ENCODE measurements around the gene CPA2. TPM values are rescaled to one million over a fixed set of nuclear protein-coding genes. Genes with fewer than 3 reads are reported as not detected.
"Not testable (repeated sequence)": the region's sequence is repeated elsewhere in the genome, so short reads cannot be mapped to it uniquely, and the experiment has no call there.

CPA2 gene
- total RNA-seq, 2 donors from 2014 or later, result 0.40 to 0.66 TPM

- no peak for TF ChIP-seq CTCF (conservative IDR thresholded peaks at IDR 0.05)
- no peak overlapping the region for H3K4me3 ChIP-seq (ENCODE audit: low read length)
- H3K4me3 Mint-ChIP-seq, result no peak overlapping the region
- no peaks in the 10 kb centered on the region for H3K4me1 Mint-ChIP-seq
- H3K36me3 ChIP-seq (ENCODE audit: control insufficient read depth, insufficient read depth, low read length), result no peaks in the 10 kb centered on the region
- no peaks in the 10 kb centered on the region for H3K36me3 Mint-ChIP-seq (ENCODE audit: low read depth)
- no peak overlapping the region for H3K9ac ChIP-seq (ENCODE audit: extremely low read depth, low read length, poor library complexity, severe bottlenecking)
- WGBS, 2 experiments (ENCODE audit: insufficient coverage in 1 of 2, insufficient read length in 1 of 2), result 89 to 100% methylated on average over 1 of the region's 1 CpG
- H3K27ac ChIP-seq (ENCODE audit: low read depth, low read length), result no peak overlapping the region
- no peaks in the 10 kb centered on the region for H3K27me3 Mint-ChIP-seq (ENCODE audit: insufficient read depth)
- no peaks in the 10 kb centered on the region for H3K4me1 ChIP-seq (ENCODE audit: control insufficient read depth, insufficient read depth, low read length)
- H3K27ac Mint-ChIP-seq, result no peak overlapping the region
- H3K27me3 ChIP-seq (ENCODE audit: control insufficient read depth, insufficient read depth, low read length, poor library complexity, severe bottlenecking), result no peaks in the 10 kb centered on the region
- H3K9me3 ChIP-seq (ENCODE audit: control insufficient read depth, low read length), result no peaks in the 10 kb centered on the region
- DNase-seq, result no peak
- H3K9me3 Mint-ChIP-seq, result no peaks in the 10 kb centered on the region
Observed at GRCh38 chr7:130240240-130240639, 26.4 kb upstream of the CPA2 start.

- peak; percentile 99 for TF ChIP-seq CTCF (conservative IDR thresholded peaks at IDR 0.05)
- no peak overlapping the region for H3K4me3 ChIP-seq (ENCODE audit: low read length)
- Mint-ChIP-seq H3K27ac (no peak overlapping the region), H3K36me3 (ENCODE audit: low read depth) (no peaks in the 10 kb centered on the region), H3K9me3 (peaks cover 11% of the 10 kb centered on the region), H3K4me1 (no peaks in the 10 kb centered on the region), H3K27me3 (ENCODE audit: insufficient read depth) (no peaks in the 10 kb centered on the region), H3K4me3 (no peak overlapping the region)
- peaks cover 7% of the 10 kb centered on the region for H3K9me3 ChIP-seq (ENCODE audit: control insufficient read depth, low read length)
- no peak overlapping the region for H3K27ac ChIP-seq (ENCODE audit: low read depth, low read length)
- H3K4me1 ChIP-seq (ENCODE audit: control insufficient read depth, insufficient read depth, low read length), result no peaks in the 10 kb centered on the region
- H3K36me3 ChIP-seq (ENCODE audit: control insufficient read depth, insufficient read depth, low read length), result no peaks in the 10 kb centered on the region
- peak; percentile 90 for DNase-seq
- H3K27me3 ChIP-seq (ENCODE audit: control insufficient read depth, insufficient read depth, low read length, poor library complexity, severe bottlenecking), result no peaks in the 10 kb centered on the region
- H3K9ac ChIP-seq (ENCODE audit: extremely low read depth, low read length, poor library complexity, severe bottlenecking), result no peak overlapping the region
- 38 to 50% methylated on average over 2 to 5 of the region's 5 CpGs for WGBS, 2 experiments (ENCODE audit: insufficient coverage in 1 of 2, insufficient read length in 1 of 2)
Observed at GRCh38 chr7:130242198-130243014, 24.3 kb upstream of the CPA2 start.

GRCh38 chr7:130243486-130243885, 23.2 kb upstream of the CPA2 start:
- not testable (repeated sequence) for H3K36me3 Mint-ChIP-seq (ENCODE audit: low read depth); H3K27ac Mint-ChIP-seq; H3K9ac ChIP-seq (ENCODE audit: extremely low read depth, low read length, poor library complexity, severe bottlenecking); H3K36me3 ChIP-seq (ENCODE audit: control insufficient read depth, insufficient read depth, low read length); H3K4me1 Mint-ChIP-seq; H3K27ac ChIP-seq (ENCODE audit: low read depth, low read length); H3K27me3 ChIP-seq (ENCODE audit: control insufficient read depth, insufficient read depth, low read length, poor library complexity, severe bottlenecking); H3K4me1 ChIP-seq (ENCODE audit: control insufficient read depth, insufficient read depth, low read length); H3K9me3 ChIP-seq (ENCODE audit: control insufficient read depth, low read length); H3K4me3 Mint-ChIP-seq; H3K4me3 ChIP-seq (ENCODE audit: low read length); H3K27me3 Mint-ChIP-seq (ENCODE audit: insufficient read depth); DNase-seq
- peaks cover 14% of the 10 kb centered on the region for H3K9me3 Mint-ChIP-seq
- 88 to 100% methylated on average over 1 of the region's 1 CpG for WGBS, 2 experiments (ENCODE audit: insufficient coverage in 1 of 2, insufficient read length in 1 of 2)

- not testable (repeated sequence) for H3K4me3 ChIP-seq (ENCODE audit: low read length)
Observed at GRCh38 chr7:130246491-130246890, 20.2 kb upstream of the CPA2 start.

GRCh38 chr7:130248842-130249241, 17.8 kb upstream of the CPA2 start:
- H3K27me3 ChIP-seq (ENCODE audit: control insufficient read depth, insufficient read depth, low read length, poor library complexity, severe bottlenecking); H3K4me3 ChIP-seq (ENCODE audit: low read length); H3K4me1 ChIP-seq (ENCODE audit: control insufficient read depth, insufficient read depth, low read length); H3K27ac Mint-ChIP-seq; H3K27me3 Mint-ChIP-seq (ENCODE audit: insufficient read depth); H3K4me1 Mint-ChIP-seq; H3K36me3 Mint-ChIP-seq (ENCODE audit: low read depth); H3K4me3 Mint-ChIP-seq; H3K36me3 ChIP-seq (ENCODE audit: control insufficient read depth, insufficient read depth, low read length); DNase-seq; H3K9me3 ChIP-seq (ENCODE audit: control insufficient read depth, low read length); H3K9ac ChIP-seq (ENCODE audit: extremely low read depth, low read length, poor library complexity, severe bottlenecking); H3K27ac ChIP-seq (ENCODE audit: low read depth, low read length): not testable (repeated sequence)
- peaks cover 41% of the 10 kb centered on the region for H3K9me3 Mint-ChIP-seq
- WGBS, 2 experiments (ENCODE audit: insufficient coverage in 1 of 2, insufficient read length in 1 of 2), result 90 to 100% methylated on average over 5 of the region's 5 CpGs

More at GRCh38 chr7:130246491-130246890, 20.2 kb upstream of the CPA2 start:
- H3K9ac ChIP-seq (ENCODE audit: extremely low read depth, low read length, poor library complexity, severe bottlenecking); H3K9me3 ChIP-seq (ENCODE audit: control insufficient read depth, low read length); H3K27ac Mint-ChIP-seq; H3K4me1 Mint-ChIP-seq; H3K27me3 ChIP-seq (ENCODE audit: control insufficient read depth, insufficient read depth, low read length, poor library complexity, severe bottlenecking); H3K27me3 Mint-ChIP-seq (ENCODE audit: insufficient read depth); H3K36me3 Mint-ChIP-seq (ENCODE audit: low read depth); H3K4me3 Mint-ChIP-seq; H3K36me3 ChIP-seq (ENCODE audit: control insufficient read depth, insufficient read depth, low read length); H3K27ac ChIP-seq (ENCODE audit: low read depth, low read length); H3K4me1 ChIP-seq (ENCODE audit: control insufficient read depth, insufficient read depth, low read length); DNase-seq: not testable (repeated sequence)
- H3K9me3 Mint-ChIP-seq, result peaks cover 24% of the 10 kb centered on the region
- 100% methylated on average over 1 of the region's 1 CpG; no CpG with 5 or more reads in 1 of the 2 experiments for WGBS, 2 experiments (ENCODE audit: insufficient coverage in 1 of 2, insufficient read length in 1 of 2)
